ENCODE measurements around the gene HACL1.

- TF ChIP-seq, protein P1, sequence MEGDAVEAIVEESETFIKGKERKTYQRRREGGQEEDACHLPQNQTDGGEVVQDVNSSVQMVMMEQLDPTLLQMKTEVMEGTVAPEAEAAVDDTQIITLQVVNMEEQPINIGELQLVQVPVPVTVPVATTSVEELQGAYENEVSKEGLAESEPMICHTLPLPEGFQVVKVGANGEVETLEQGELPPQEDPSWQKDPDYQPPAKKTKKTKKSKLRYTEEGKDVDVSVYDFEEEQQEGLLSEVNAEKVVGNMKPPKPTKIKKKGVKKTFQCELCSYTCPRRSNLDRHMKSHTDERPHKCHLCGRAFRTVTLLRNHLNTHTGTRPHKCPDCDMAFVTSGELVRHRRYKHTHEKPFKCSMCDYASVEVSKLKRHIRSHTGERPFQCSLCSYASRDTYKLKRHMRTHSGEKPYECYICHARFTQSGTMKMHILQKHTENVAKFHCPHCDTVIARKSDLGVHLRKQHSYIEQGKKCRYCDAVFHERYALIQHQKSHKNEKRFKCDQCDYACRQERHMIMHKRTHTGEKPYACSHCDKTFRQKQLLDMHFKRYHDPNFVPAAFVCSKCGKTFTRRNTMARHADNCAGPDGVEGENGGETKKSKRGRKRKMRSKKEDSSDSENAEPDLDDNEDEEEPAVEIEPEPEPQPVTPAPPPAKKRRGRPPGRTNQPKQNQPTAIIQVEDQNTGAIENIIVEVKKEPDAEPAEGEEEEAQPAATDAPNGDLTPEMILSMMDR (IDR thresholded peaks at IDR 0.05), result no peak
- TF ChIP-seq EZH2 (IDR thresholded peaks at IDR 0.05), result no peak
Observed at GRCh38 chr3:15638891-15639262, 37.5 kb upstream of the HACL1 start.
